PC-3 (cell line): ENCODE data around the gene FPR1.

ENCODE experiments used
- CTCF ChIP-seq: fragments of 300-600 bp; sonication (generic); conservative IDR thresholded peaks from 2 replicates; pipeline ENCODE4 v1.5.1; 2017; ENCODE audit warnings: antibody characterized with exemption, low read depth, mild to moderate bottlenecking, low read length
- EZH2 ChIP-seq: fragments of 300-600 bp; sonication (generic); IDR thresholded peaks from one replicate; pipeline ENCODE4 v1.6.1; 2017; ENCODE audit warnings: antibody characterized with exemption, mild to moderate bottlenecking, low read length; ENCODE audit not compliant: unreplicated experiment
- EZH2phosphoT487 ChIP-seq: fragments of 300-600 bp; sonication (generic); IDR thresholded peaks from 2 replicates; pipeline ENCODE4 v1.6.1; 2018; ENCODE audit warnings: mild to moderate bottlenecking, antibody characterized with exemption, low read length, borderline replicate concordance

- TF ChIP-seq EZH2, result no peak
- TF ChIP-seq CTCF, result peak; percentile 73
- TF ChIP-seq EZH2phosphoT487, result no peak
Observed at GRCh38 chr19:51783372-51783771, 31.7 kb upstream of the FPR1 start.
